ENCODE results near the gene BABAM2.
A peak's percentile ranks its signal among the peaks of the same experiment; 100 is the strongest.

The BABAM2 gene

GRCh38 chr2:28155627-28156026 is 265.1 kb downstream of the BABAM2 start:
- TF ChIP-seq ARNT (IDR thresholded peaks at IDR 0.05): no peak
- no peak for TF ChIP-seq LEF1 (IDR thresholded peaks at IDR 0.05; ENCODE audit: borderline replicate concordance)
- TF ChIP-seq NFRKB (IDR thresholded peaks at IDR 0.05): no peak
- TF ChIP-seq SUZ12 (IDR thresholded peaks at IDR 0.05): no peak
- no peak for TF ChIP-seq ELF4 (IDR thresholded peaks at IDR 0.05)
- TF ChIP-seq HDGF (IDR thresholded peaks at IDR 0.05; ENCODE audit: borderline replicate concordance): no peak
- TF ChIP-seq TARDBP (IDR thresholded peaks at IDR 0.05): no peak
- TF ChIP-seq PKNOX1 (IDR thresholded peaks at IDR 0.05): no peak
- no peak for TF ChIP-seq FOXK2 (IDR thresholded peaks at IDR 0.05)
- no peak for TF ChIP-seq CTBP1 (IDR thresholded peaks at IDR 0.05; ENCODE audit: borderline replicate concordance)
- no peak for TF ChIP-seq FOXA1 (IDR thresholded peaks at IDR 0.05)
- no peak for TF ChIP-seq SP1 (IDR thresholded peaks at IDR 0.05)
- no peak for TF ChIP-seq ZNF384 (IDR thresholded peaks at IDR 0.05)
- TF ChIP-seq FOXM1 (IDR thresholded peaks at IDR 0.05; ENCODE audit: borderline replicate concordance): no peak
- no peak for TF ChIP-seq L3MBTL2 (conservative IDR thresholded peaks at IDR 0.05)
- TF ChIP-seq BHLHE40 (IDR thresholded peaks at IDR 0.05; ENCODE audit: borderline replicate concordance): no peak
- DNase-seq (ENCODE audit: extremely low spot score): peak; percentile 37
- ChIA-PET CTCF (no interaction called here), POLR2A (no interaction called here)

GRCh38 chr2:28158791-28159190 is 268.3 kb downstream of the BABAM2 start:
- ChIA-PET POLR2A (no interaction called here), CTCF (no interaction called here)
- TF ChIP-seq PKNOX1 (IDR thresholded peaks at IDR 0.05) (no peak), ARNT (IDR thresholded peaks at IDR 0.05) (no peak), FOXK2 (IDR thresholded peaks at IDR 0.05) (no peak), LEF1 (IDR thresholded peaks at IDR 0.05; ENCODE audit: borderline replicate concordance) (no peak), ELF4 (IDR thresholded peaks at IDR 0.05) (no peak), NFRKB (IDR thresholded peaks at IDR 0.05) (no peak), SUZ12 (IDR thresholded peaks at IDR 0.05) (no peak), HDGF (IDR thresholded peaks at IDR 0.05; ENCODE audit: borderline replicate concordance) (no peak), TARDBP (IDR thresholded peaks at IDR 0.05) (no peak), FOXM1 (IDR thresholded peaks at IDR 0.05; ENCODE audit: borderline replicate concordance) (no peak), L3MBTL2 (conservative IDR thresholded peaks at IDR 0.05) (no peak), FOXA1 (IDR thresholded peaks at IDR 0.05) (no peak), CTBP1 (IDR thresholded peaks at IDR 0.05; ENCODE audit: borderline replicate concordance) (no peak)

GRCh38 chr2:28160986-28161425 is 270.5 kb downstream of the BABAM2 start:
- DNase-seq (ENCODE audit: extremely low spot score): no peak
- CTCF ChIA-PET: no interaction called here
- POLR2A ChIA-PET: no interaction called here

More at GRCh38 chr2:28158791-28159190, 268.3 kb downstream of the BABAM2 start:
- DNase-seq (ENCODE audit: extremely low spot score): no peak

GRCh38 chr2:28161466-28161865 is 270.9 kb downstream of the BABAM2 start:
- DNase-seq (ENCODE audit: extremely low spot score): no peak
- ChIA-PET POLR2A (no interaction called here), CTCF (no interaction called here)
- TF ChIP-seq SP1 (IDR thresholded peaks at IDR 0.05) (no peak), ZNF384 (IDR thresholded peaks at IDR 0.05) (no peak), PKNOX1 (IDR thresholded peaks at IDR 0.05) (no peak), CTBP1 (IDR thresholded peaks at IDR 0.05; ENCODE audit: borderline replicate concordance) (no peak), HDGF (IDR thresholded peaks at IDR 0.05; ENCODE audit: borderline replicate concordance) (no peak), NFRKB (IDR thresholded peaks at IDR 0.05) (no peak), FOXM1 (IDR thresholded peaks at IDR 0.05; ENCODE audit: borderline replicate concordance) (no peak), ARNT (IDR thresholded peaks at IDR 0.05) (no peak), FOXA1 (IDR thresholded peaks at IDR 0.05) (no peak), LEF1 (IDR thresholded peaks at IDR 0.05; ENCODE audit: borderline replicate concordance) (no peak), L3MBTL2 (conservative IDR thresholded peaks at IDR 0.05) (no peak), ELF4 (IDR thresholded peaks at IDR 0.05) (no peak), SUZ12 (IDR thresholded peaks at IDR 0.05) (no peak), TARDBP (IDR thresholded peaks at IDR 0.05) (no peak), BHLHE40 (IDR thresholded peaks at IDR 0.05; ENCODE audit: borderline replicate concordance) (no peak), FOXK2 (IDR thresholded peaks at IDR 0.05) (no peak)

More at GRCh38 chr2:28160986-28161425, 270.5 kb downstream of the BABAM2 start:
- TF ChIP-seq FOXM1 (IDR thresholded peaks at IDR 0.05; ENCODE audit: borderline replicate concordance) (no peak), PKNOX1 (IDR thresholded peaks at IDR 0.05) (no peak), SUZ12 (IDR thresholded peaks at IDR 0.05) (no peak), HDGF (IDR thresholded peaks at IDR 0.05; ENCODE audit: borderline replicate concordance) (no peak), ELF4 (IDR thresholded peaks at IDR 0.05) (no peak), ARNT (IDR thresholded peaks at IDR 0.05) (no peak), BHLHE40 (IDR thresholded peaks at IDR 0.05; ENCODE audit: borderline replicate concordance) (no peak), SP1 (IDR thresholded peaks at IDR 0.05) (no peak), CTBP1 (IDR thresholded peaks at IDR 0.05; ENCODE audit: borderline replicate concordance) (no peak), LEF1 (IDR thresholded peaks at IDR 0.05; ENCODE audit: borderline replicate concordance) (no peak)

GRCh38 chr2:28162564-28162963 is 272.0 kb downstream of the BABAM2 start:
- ChIA-PET POLR2A (no interaction called here), CTCF (interaction anchor here (0.7 kb wide), 1 partner anchor 429 kb away, joined by 3 read pairs; no protein-coding TSS in a partner anchor)
- TF ChIP-seq PKNOX1 (IDR thresholded peaks at IDR 0.05): no peak
- no peak for TF ChIP-seq FOXA1 (IDR thresholded peaks at IDR 0.05)
- TF ChIP-seq ARNT (IDR thresholded peaks at IDR 0.05): no peak
- no peak for TF ChIP-seq FOXK2 (IDR thresholded peaks at IDR 0.05)
- TF ChIP-seq NFRKB (IDR thresholded peaks at IDR 0.05): no peak
- no peak for TF ChIP-seq HDGF (IDR thresholded peaks at IDR 0.05; ENCODE audit: borderline replicate concordance)
- no peak for TF ChIP-seq SP1 (IDR thresholded peaks at IDR 0.05)
- no peak for TF ChIP-seq ZNF384 (IDR thresholded peaks at IDR 0.05)
- DNase-seq (ENCODE audit: extremely low spot score): no peak

Data from HEK293T (cell line).